Mesothelial cell of epicardium (in vitro differentiated cells): ENCODE measurements around the gene FLVCR1. TPM values are rescaled to one million over a fixed set of nuclear protein-coding genes. Genes with fewer than 3 reads are reported as not detected.

Experiments used
- DNase-seq, 2 experiments: peaks; one replicate each; pipeline ENCODE4 v3.0.0; 2021; ENCODE audit warnings: low spot score in 2 of 2; ENCODE audit not compliant: unreplicated experiment in 2 of 2
- H3K27ac Mint-ChIP-seq: 2 replicates; pipeline ENCODE4 v1.8.0; 2021; ENCODE audit warnings: mixed read lengths
- H3K27me3 Mint-ChIP-seq: 2 replicates; pipeline ENCODE4 v1.8.0; 2021; ENCODE audit warnings: low read depth, mixed read lengths
- H3K36me3 Mint-ChIP-seq: 2 replicates; pipeline ENCODE4 v1.8.0; 2021; ENCODE audit warnings: mixed read lengths
- H3K4me1 Mint-ChIP-seq: 2 replicates; pipeline ENCODE4 v1.8.0; 2021; ENCODE audit warnings: mixed read lengths
- H3K4me3 Mint-ChIP-seq: 2 replicates; pipeline ENCODE4 v1.8.0; 2021; ENCODE audit warnings: mild to moderate bottlenecking, moderate library complexity, mixed read lengths
- H3K9me3 Mint-ChIP-seq: 2 replicates; pipeline ENCODE4 v1.8.0; 2021; ENCODE audit warnings: mixed read lengths
- total RNA-seq: library from RNA; stranded (reverse); gene quantifications from 3 replicates; pipeline ENCODE4 v1.2.1, GENCODE V29; 2021
- TF ChIP-seq, protein P1 (sequence below): fragments of 200-600 bp; sonication (generic); IDR thresholded peaks from one replicate; pipeline ENCODE4 v1.5.0; 2021; ENCODE audit warnings: antibody characterized with exemption; ENCODE audit not compliant: unreplicated experiment

FLVCR1 gene
- total RNA-seq, 1 donor from 2014 or later: 21.2 TPM

DNA sequence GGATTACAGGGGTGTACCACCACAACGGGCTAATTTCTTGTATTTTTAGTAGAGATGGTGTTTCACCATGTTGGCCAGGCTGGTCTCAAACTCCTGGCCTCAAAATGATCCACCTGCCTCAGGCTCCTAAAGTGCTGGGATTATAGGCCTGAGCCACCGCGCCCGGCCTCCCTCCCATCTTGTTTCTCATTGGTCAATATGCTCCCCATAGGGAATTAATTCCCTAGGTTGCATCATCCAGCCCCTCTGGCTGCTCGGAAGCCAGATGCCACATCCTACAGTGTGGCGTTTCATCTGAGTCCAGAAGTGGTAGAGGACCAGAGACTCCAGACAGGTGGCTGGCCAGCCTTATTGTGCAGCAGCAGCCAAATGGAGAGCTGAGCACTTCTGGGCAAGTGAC is 80.8 kb downstream of the FLVCR1 start:
- peaks cover 20% of the 10 kb centered on the region for H3K9me3 Mint-ChIP-seq
- TF ChIP-seq, protein P1, sequence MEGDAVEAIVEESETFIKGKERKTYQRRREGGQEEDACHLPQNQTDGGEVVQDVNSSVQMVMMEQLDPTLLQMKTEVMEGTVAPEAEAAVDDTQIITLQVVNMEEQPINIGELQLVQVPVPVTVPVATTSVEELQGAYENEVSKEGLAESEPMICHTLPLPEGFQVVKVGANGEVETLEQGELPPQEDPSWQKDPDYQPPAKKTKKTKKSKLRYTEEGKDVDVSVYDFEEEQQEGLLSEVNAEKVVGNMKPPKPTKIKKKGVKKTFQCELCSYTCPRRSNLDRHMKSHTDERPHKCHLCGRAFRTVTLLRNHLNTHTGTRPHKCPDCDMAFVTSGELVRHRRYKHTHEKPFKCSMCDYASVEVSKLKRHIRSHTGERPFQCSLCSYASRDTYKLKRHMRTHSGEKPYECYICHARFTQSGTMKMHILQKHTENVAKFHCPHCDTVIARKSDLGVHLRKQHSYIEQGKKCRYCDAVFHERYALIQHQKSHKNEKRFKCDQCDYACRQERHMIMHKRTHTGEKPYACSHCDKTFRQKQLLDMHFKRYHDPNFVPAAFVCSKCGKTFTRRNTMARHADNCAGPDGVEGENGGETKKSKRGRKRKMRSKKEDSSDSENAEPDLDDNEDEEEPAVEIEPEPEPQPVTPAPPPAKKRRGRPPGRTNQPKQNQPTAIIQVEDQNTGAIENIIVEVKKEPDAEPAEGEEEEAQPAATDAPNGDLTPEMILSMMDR: no peak
- H3K4me3 Mint-ChIP-seq: no peak overlapping the region
- no peak for DNase-seq
- no peaks in the 10 kb centered on the region for H3K27me3 Mint-ChIP-seq
- H3K4me1 Mint-ChIP-seq: no peaks in the 10 kb centered on the region
- no peaks in the 10 kb centered on the region for H3K36me3 Mint-ChIP-seq
- H3K27ac Mint-ChIP-seq: no peak overlapping the region

DNA sequence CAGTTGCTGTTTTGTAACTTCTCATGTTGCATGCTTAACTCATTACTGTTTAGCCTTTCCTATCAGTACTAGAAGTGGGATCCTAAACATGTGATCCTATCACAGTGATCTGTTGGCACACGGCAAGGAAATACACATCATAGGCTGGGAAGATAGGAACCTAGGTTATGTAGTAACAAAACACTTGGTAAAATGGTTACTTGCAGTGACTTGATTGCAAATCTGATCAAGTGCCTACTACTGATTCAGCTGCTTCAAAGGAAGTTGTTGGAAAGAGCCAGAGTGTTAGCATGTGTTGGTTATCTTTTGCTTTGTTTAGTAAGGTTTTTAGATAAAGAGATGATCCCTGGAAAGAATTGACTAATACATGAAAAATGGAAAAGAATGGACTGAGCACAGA is 83.4 kb downstream of the FLVCR1 start:
- Mint-ChIP-seq H3K4me3 (no peak overlapping the region), H3K27me3 (no peaks in the 10 kb centered on the region), H3K4me1 (no peaks in the 10 kb centered on the region), H3K9me3 (peaks cover 20% of the 10 kb centered on the region), H3K36me3 (no peaks in the 10 kb centered on the region), H3K27ac (no peak overlapping the region)
- no peak for DNase-seq
- TF ChIP-seq, protein P1: no peak

DNA sequence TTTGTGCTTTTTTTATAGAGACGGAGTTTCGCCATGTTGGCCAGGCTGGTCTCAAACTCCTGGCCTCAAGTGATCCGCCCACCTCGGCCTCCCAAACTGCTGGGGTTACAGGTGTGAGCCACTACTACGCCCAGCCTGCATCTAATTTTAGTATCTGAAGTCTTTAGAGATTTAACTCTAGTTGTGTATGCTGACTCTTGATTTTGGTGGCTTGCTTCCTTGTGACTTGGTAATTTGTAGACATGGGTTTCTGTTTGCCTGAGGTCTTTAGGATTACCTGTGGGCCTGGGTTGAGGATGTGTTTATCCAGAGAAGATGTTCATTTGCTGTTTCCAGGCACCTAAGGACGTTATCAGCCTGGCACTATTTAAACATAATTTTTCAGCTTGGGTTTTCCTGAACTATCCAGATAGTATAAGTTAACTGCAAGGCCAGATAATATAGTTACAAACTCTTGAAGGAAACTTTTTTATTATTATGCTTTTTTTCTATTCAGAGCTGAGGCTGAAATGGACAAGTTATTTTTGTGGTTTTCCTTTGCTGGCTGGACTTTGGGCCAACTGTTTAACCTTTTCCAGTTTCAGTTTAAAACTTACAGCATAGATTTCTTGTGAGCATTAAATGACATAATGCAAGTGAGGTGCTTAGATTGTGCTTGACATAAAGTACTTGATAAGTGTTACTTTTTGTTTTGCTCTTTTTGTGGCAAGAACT is 84.8 kb downstream of the FLVCR1 start:
- no peaks in the 10 kb centered on the region for H3K27me3 Mint-ChIP-seq
- H3K27ac Mint-ChIP-seq: no peak overlapping the region
- peaks cover 20% of the 10 kb centered on the region for H3K9me3 Mint-ChIP-seq
- TF ChIP-seq, protein P1: no peak
- H3K4me3 Mint-ChIP-seq: no peak overlapping the region
- DNase-seq: no peak
- H3K4me1 Mint-ChIP-seq: no peaks in the 10 kb centered on the region
- no peaks in the 10 kb centered on the region for H3K36me3 Mint-ChIP-seq

GRCh38 chr1:212943393-212943710 is 85.3 kb downstream of the FLVCR1 start:
- Mint-ChIP-seq H3K9me3 (peaks cover 23% of the 10 kb centered on the region), H3K36me3 (no peaks in the 10 kb centered on the region), H3K4me3 (no peak overlapping the region), H3K27ac (no peak overlapping the region), H3K27me3 (no peaks in the 10 kb centered on the region), H3K4me1 (no peaks in the 10 kb centered on the region)
- DNase-seq: no peak
- TF ChIP-seq, protein P1: no peak

DNA sequence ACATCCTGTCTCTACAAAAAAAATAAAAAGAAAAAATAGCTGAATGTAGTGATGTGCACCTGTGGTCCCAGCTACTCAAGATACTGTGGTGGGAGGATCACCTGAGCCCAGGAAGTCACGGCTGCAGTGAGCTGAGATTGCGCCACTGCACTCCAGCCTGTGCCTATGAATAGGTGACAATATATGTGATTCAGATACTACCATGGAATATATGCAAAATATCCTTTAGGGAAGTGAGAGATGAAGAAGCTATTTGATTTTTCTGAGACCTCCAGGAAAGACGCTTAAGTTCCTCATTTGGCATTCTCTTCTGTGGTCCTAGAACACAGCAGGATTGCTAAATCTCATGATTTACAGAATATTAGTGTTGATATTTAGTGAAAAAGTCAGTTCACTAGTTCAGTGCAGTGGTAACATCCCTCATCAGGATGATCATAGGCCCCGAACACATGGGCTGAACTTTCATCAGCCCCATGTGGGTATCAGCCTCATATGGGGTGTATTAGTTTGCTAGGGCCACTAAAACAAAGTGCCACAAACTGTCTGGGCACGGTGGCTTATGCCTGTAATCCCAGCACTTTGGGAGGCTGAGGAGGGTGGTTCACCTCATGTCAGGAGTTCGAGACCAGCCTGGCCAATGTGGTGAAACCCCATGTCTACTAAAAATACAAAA is 86.3 kb downstream of the FLVCR1 start:
- TF ChIP-seq, protein P1: no peak
- Mint-ChIP-seq H3K27me3 (no peaks in the 10 kb centered on the region), H3K4me3 (no peak overlapping the region), H3K4me1 (no peaks in the 10 kb centered on the region), H3K27ac (no peak overlapping the region), H3K36me3 (no peaks in the 10 kb centered on the region), H3K9me3 (peaks cover 25% of the 10 kb centered on the region)
- DNase-seq: no peak
